GM12878 (cell line): ENCODE results near the gene SLC6A8. TPM values are rescaled to one million over a fixed set of nuclear protein-coding genes. Genes with fewer than 3 reads are reported as not detected.

Source experiments
- CBFB ChIP-seq: IDR thresholded peaks from 2 replicates; pipeline ENCODE4 v1.6.1; 2016; ENCODE audit warnings: antibody characterized with exemption, low read depth
- PKNOX1 ChIP-seq: fragments of 450-650 bp; IDR thresholded peaks from 2 replicates; pipeline ENCODE4 v1.6.1; 2016; ENCODE audit warnings: mild to moderate bottlenecking
- PRDM15 ChIP-seq: fragments of 450-650 bp; formaldehyde crosslinking; IDR thresholded peaks from 2 replicates; pipeline ENCODE4 v1.4.0; 2020; ENCODE audit warnings: mild to moderate bottlenecking, moderate library complexity
- SREBF2 ChIP-seq: IDR thresholded peaks from 2 replicates; pipeline ENCODE4 v1.6.1; 2012; ENCODE audit warnings: mild to moderate bottlenecking, low read length
- ZBTB40 ChIP-seq: fragments of 450-650 bp; IDR thresholded peaks from 2 replicates; pipeline ENCODE4 v1.6.1; 2016; ENCODE audit warnings: mild to moderate bottlenecking, moderate library complexity, borderline replicate concordance
- polyA plus RNA-seq, 11 experiments: library from polyadenylated mRNA; depleted of rRNA in 4 of 11; unstranded in 6 of 11; stranded (reverse) in 5 of 11; fragments of >200 nt; fragmentation: Nextera tagmentation in 4 of 11; fragmentation: Illumina TruSeq in 1 of 11; extraction: Ambion mirVana in 4 of 11; extraction: Trizol in 1 of 11; gene quantifications; 1 replicate in 1 of 11; 2 replicates in 10 of 11; pipeline versions ENCODE4 v1.2.1 to v1.2.3, GENCODE V29; 2011 to 2016; ENCODE audit warnings: inconsistent platforms in 2 of 11, missing spikeins in 2 of 11, low read depth in 1 of 11
- total RNA-seq, 4 experiments: library from RNA; depleted of rRNA in 3 of 4; stranded (reverse); fragments of >200 nt in 3 of 4; fragmentation: Illumina TruSeq in 1 of 4; extraction: Trizol in 1 of 4; gene quantifications; 2 replicates each; pipeline versions ENCODE4 v1.2.1 to v1.2.3, GENCODE V29; 2013 to 2021

Gene SLC6A8
- total and polyA plus RNA-seq, 10 of the 15 experiments (the other 5 are each of a cell fraction or from before 2014, with no cell fraction given): 0.01 to 0.72 (median 0.17) TPM; not detected in 6

- TF ChIP-seq ZBTB40 (no peak), SREBF2 (no peak), CBFB (no peak), PRDM15 (CRISPR knock-in tag) (no peak), PKNOX1 (no peak)
These were observed 40.9 kb upstream of the SLC6A8 start, which contains the start of gene DUSP9 (continued) for GRCh38 chrX:153646620-153647373.
